H9 (cell line): ENCODE data around the gene SALL3. TPM values are rescaled to one million over a fixed set of nuclear protein-coding genes. Genes with fewer than 3 reads are reported as not detected.

Source experiments
- DNase-seq: peaks from one replicate; pipeline ENCODE4 v3.0.0-alpha.2; 2017
- H2AFZ ChIP-seq: one replicate; pipeline ENCODE4 v1.6.1; 2013; ENCODE audit warnings: mild to moderate bottlenecking, low read length, control low read depth, moderate library complexity
- H2AK5ac ChIP-seq: 2 replicates; pipeline ENCODE4 v1.6.1; 2013; ENCODE audit warnings: low read length, control low read depth, mixed read lengths; ENCODE audit not compliant: insufficient read length
- H2BK120ac ChIP-seq: one replicate; pipeline ENCODE4 v1.6.1; 2013; ENCODE audit warnings: low read depth, mild to moderate bottlenecking, low read length, control low read depth, inconsistent platforms; ENCODE audit not compliant: poor library complexity, severe bottlenecking
- H2BK12ac ChIP-seq: 2 replicates; pipeline ENCODE4 v1.6.1; 2013; ENCODE audit warnings: low read length, control low read depth, mixed read lengths, low read depth; ENCODE audit not compliant: insufficient read length
- H2BK15ac ChIP-seq: 2 replicates; pipeline ENCODE4 v1.6.1; 2013; ENCODE audit warnings: low read depth, low read length, control low read depth
- H2BK20ac ChIP-seq: one replicate; pipeline ENCODE4 v1.6.1; 2013; ENCODE audit warnings: low read depth, mild to moderate bottlenecking, low read length, control low read depth, inconsistent platforms; ENCODE audit not compliant: poor library complexity, severe bottlenecking
- H2BK5ac ChIP-seq: 2 replicates; pipeline ENCODE4 v1.6.1; 2013; ENCODE audit warnings: low read length, control low read depth, mixed read lengths; ENCODE audit not compliant: insufficient read length
- H3K14ac ChIP-seq: 2 replicates; pipeline ENCODE4 v1.6.1; 2013; ENCODE audit warnings: low read length, control low read depth; ENCODE audit not compliant: insufficient read depth
- H3K18ac ChIP-seq: 2 replicates; pipeline ENCODE4 v1.6.1; 2013; ENCODE audit warnings: low read depth, mild to moderate bottlenecking, mixed read lengths, low read length, control low read depth; ENCODE audit not compliant: insufficient read length
- H3K23ac ChIP-seq: 2 replicates; pipeline ENCODE4 v1.6.1; 2013; ENCODE audit warnings: low read length, control low read depth, mixed read lengths, low read depth; ENCODE audit not compliant: insufficient read length
- H3K23me2 ChIP-seq: 2 replicates; pipeline ENCODE4 v1.6.1; 2013; ENCODE audit warnings: low read depth, mild to moderate bottlenecking, mixed read lengths, low read length, control low read depth; ENCODE audit not compliant: insufficient read length, poor library complexity, severe bottlenecking
- H3K27ac ChIP-seq: 2 replicates; pipeline ENCODE4 v1.5.1; 2013; ENCODE audit warnings: low read length, control low read depth, mixed read lengths, low read depth; ENCODE audit not compliant: insufficient read length
- H3K27me3 ChIP-seq: 2 replicates; pipeline ENCODE4 v1.6.1; 2013; ENCODE audit warnings: low read length, control low read depth, inconsistent platforms; ENCODE audit not compliant: insufficient read depth
- H3K4ac ChIP-seq: 2 replicates; pipeline ENCODE4 v1.6.1; 2013; ENCODE audit warnings: low read depth, mild to moderate bottlenecking, control low read depth, inconsistent platforms, low read length, moderate library complexity
- H3K4me1 ChIP-seq: 2 replicates; pipeline ENCODE4 v1.6.1; 2013; ENCODE audit warnings: low read length, control low read depth, inconsistent platforms; ENCODE audit not compliant: insufficient read depth
- H3K4me2 ChIP-seq: 2 replicates; pipeline ENCODE4 v1.6.1; 2013; ENCODE audit warnings: low read length, control low read depth, mixed read lengths; ENCODE audit not compliant: insufficient read length, insufficient read depth
- H3K56ac ChIP-seq: 2 replicates; pipeline ENCODE4 v1.6.1; 2013; ENCODE audit warnings: low read depth, mild to moderate bottlenecking, mixed read lengths, low read length, control low read depth; ENCODE audit not compliant: insufficient read length
- H3K79me1 ChIP-seq: 2 replicates; pipeline ENCODE4 v1.6.1; 2013; ENCODE audit warnings: low read depth, mild to moderate bottlenecking, moderate library complexity, low read length, control low read depth, inconsistent platforms; ENCODE audit not compliant: insufficient read depth, poor library complexity, severe bottlenecking
- H3K79me2 ChIP-seq: 2 replicates; pipeline ENCODE4 v1.6.1; 2013; ENCODE audit warnings: low read length, control low read depth, inconsistent platforms; ENCODE audit not compliant: insufficient read depth
- H3K9ac ChIP-seq: 2 replicates; pipeline ENCODE4 v1.6.1; 2013; ENCODE audit warnings: low read length, control low read depth, mixed read lengths; ENCODE audit not compliant: insufficient read length; ENCODE audit errors: extremely low read depth
- H3K9me3 ChIP-seq: one replicate; pipeline ENCODE4 v1.6.1; 2013; ENCODE audit warnings: low read depth, low read length, inconsistent platforms; ENCODE audit not compliant: control insufficient read depth
- H3T11ph ChIP-seq: one replicate; pipeline ENCODE4 v1.6.1; 2013; ENCODE audit warnings: mild to moderate bottlenecking, low read length, control low read depth, inconsistent platforms
- H4K20me1 ChIP-seq: one replicate; pipeline ENCODE4 v1.6.1; 2013; ENCODE audit not compliant: control insufficient read depth, insufficient read length, insufficient read depth
- H4K5ac ChIP-seq: 2 replicates; pipeline ENCODE4 v1.6.1; 2013; ENCODE audit warnings: low read depth, mild to moderate bottlenecking, mixed read lengths, low read length, control low read depth; ENCODE audit not compliant: insufficient read length
- H4K8ac ChIP-seq: replicated peaks from 2 replicates; pipeline ENCODE4 v1.6.1; 2013; ENCODE audit warnings: low read length, control low read depth, mixed read lengths, low read depth; ENCODE audit not compliant: insufficient read length
- H4K91ac ChIP-seq: 2 replicates; pipeline ENCODE4 v1.6.1; 2013; ENCODE audit warnings: low read depth, mild to moderate bottlenecking, moderate library complexity, mixed read lengths, low read length, control low read depth; ENCODE audit not compliant: insufficient read length
- H3K27ac Mint-ChIP-seq, 3 experiments: 2 replicates in 2 of 3; 3 replicates in 1 of 3; pipeline ENCODE4 v1.8.0; 2020 to 2021; ENCODE audit warnings: mixed read lengths in 3 of 3, mild to moderate bottlenecking in 1 of 3, moderate library complexity in 1 of 3
- H3K27me3 Mint-ChIP-seq: 2 replicates; pipeline ENCODE4 v1.8.0; 2021; ENCODE audit warnings: low read depth, mild to moderate bottlenecking, moderate library complexity, mixed read lengths
- H3K36me3 Mint-ChIP-seq, 3 experiments: 2 replicates in 2 of 3; 3 replicates in 1 of 3; pipeline ENCODE4 v1.8.0; 2020 to 2021; ENCODE audit warnings: low read depth in 3 of 3, mixed read lengths in 3 of 3; ENCODE audit not compliant: insufficient read depth in 1 of 3
- H3K4me1 Mint-ChIP-seq, 2 experiments: 2 replicates each; pipeline ENCODE4 v1.8.0; 2020; ENCODE audit warnings: mixed read lengths in 2 of 2
- H3K4me3 Mint-ChIP-seq, 2 experiments: 2 replicates in 1 of 2; 3 replicates in 1 of 2; pipeline ENCODE4 v1.8.0; 2020 to 2021; ENCODE audit warnings: mild to moderate bottlenecking in 2 of 2, mixed read lengths in 2 of 2, moderate library complexity in 1 of 2
- H3K9me3 Mint-ChIP-seq, 2 experiments: 2 replicates in 1 of 2; 3 replicates in 1 of 2; pipeline ENCODE4 v1.8.0; 2020; ENCODE audit warnings: mild to moderate bottlenecking in 2 of 2, mixed read lengths in 2 of 2, moderate library complexity in 1 of 2
- CTCF ChIP-seq: fragments of 200-600 bp; sonication (generic); conservative IDR thresholded peaks from 3 replicates; pipeline ENCODE4 v1.8.0; 2021; ENCODE audit warnings: antibody characterized with exemption, mild to moderate bottlenecking
- WGBS: extraction: QIAGEN DNeasy Blood & Tissue Kit; methylation state at CpG from one replicate; pipeline ENCODE4 v1.1.7; 2013; ENCODE audit warnings: missing lambda C conversion rate, low lambda C conversion rate, mixed read lengths; ENCODE audit not compliant: insufficient read length; ENCODE audit errors: extremely low coverage; 5-methylcytosine and 5-hydroxymethylcytosine counted together
- total RNA-seq: library from RNA; stranded (reverse); gene quantifications from 2 replicates; pipeline ENCODE4 v1.2.1, GENCODE V29; 2021

The SALL3 gene
- total RNA-seq, 1 experiment from 2014 or later, result 52.4 TPM

GRCh38 chr18:78939105-78939504 is 40.5 kb upstream of the SALL3 start:
- no peaks in the 10 kb centered on the region for H3K4me1 ChIP-seq
- no peak overlapping the region for H4K8ac ChIP-seq
- Mint-ChIP-seq H3K9me3 (peaks cover 13 to 18% of the 10 kb centered on the region in 2 experiments), H3K27me3 (peaks cover 9% of the 10 kb centered on the region), H3K27ac (no peak overlapping the region), H3K4me3 (no peak overlapping the region), H3K4me1 (peaks cover 10 to 15% of the 10 kb centered on the region in 2 experiments), H3K36me3 (peaks cover 2 to 10% (median 10%) of the 10 kb centered on the region in 3 experiments; a peak in 6 of 7 replicates)
- no peaks in the 10 kb centered on the region for H3K23me2 ChIP-seq
- H3T11ph ChIP-seq, result no peak overlapping the region
- H3K9ac ChIP-seq, result no peak overlapping the region
- H3K18ac ChIP-seq, result no peak overlapping the region
- no peak overlapping the region for H2BK12ac ChIP-seq
- H3K9me3 ChIP-seq, result peaks cover 5% of the 10 kb centered on the region
- no peak overlapping the region for H3K4me2 ChIP-seq
- H2AFZ ChIP-seq, result no peak overlapping the region
- H3K27ac ChIP-seq, result no peak overlapping the region
- no peak overlapping the region for H3K23ac ChIP-seq
- no peak overlapping the region for H3K56ac ChIP-seq
- no peak overlapping the region for H3K14ac ChIP-seq
- no peak for TF ChIP-seq CTCF
- no peak for DNase-seq
- H2BK5ac ChIP-seq, result no peak overlapping the region
- no peak overlapping the region for H4K5ac ChIP-seq
- WGBS, result no CpG with 5 or more reads among the region's 5 CpGs
- H3K79me2 ChIP-seq, result no peaks in the 10 kb centered on the region
- H4K20me1 ChIP-seq, result no peaks in the 10 kb centered on the region
- H3K4ac ChIP-seq, result no peak overlapping the region
- H4K91ac ChIP-seq, result no peak overlapping the region
- no peak overlapping the region for H2BK20ac ChIP-seq
- no peak overlapping the region for H2BK120ac ChIP-seq
- no peaks in the 10 kb centered on the region for H3K27me3 ChIP-seq
- H2BK15ac ChIP-seq, result no peak overlapping the region
- no peaks in the 10 kb centered on the region for H3K79me1 ChIP-seq
- no peak overlapping the region for H2AK5ac ChIP-seq
